K562 (cell line): ENCODE data around the gene TRAF5. TPM values are rescaled to one million over a fixed set of nuclear protein-coding genes. Genes with fewer than 3 reads are reported as not detected.

Source experiments
- EHMT2 ChIP-seq: fragments of 450-650 bp; IDR thresholded peaks from 2 replicates; pipeline ENCODE4 v1.6.1; 2018; ENCODE audit warnings: antibody characterized with exemption
- ESRRA ChIP-seq: fragments of 450-650 bp; IDR thresholded peaks from 2 replicates; pipeline ENCODE4 v1.6.1; 2014; ENCODE audit warnings: low read depth, mild to moderate bottlenecking, moderate library complexity, borderline replicate concordance
- KLF13 ChIP-seq: fragments of 450-650 bp; IDR thresholded peaks from 2 replicates; pipeline ENCODE4 v1.6.1; 2016; ENCODE audit warnings: missing genetic modification characterization, low read depth, mild to moderate bottlenecking, missing compliant biosample characterization, moderate library complexity, borderline replicate concordance
- MYC ChIP-seq, 2 experiments: fragments of 250-450 bp in 1 of 2; sonication (Bioruptor Pico) in 1 of 2; IDR thresholded peaks; 2 replicates each; pipeline versions ENCODE4 v1.5.1 to v1.6.1; 2012 to 2021; ENCODE audit warnings: low read depth in 2 of 2, borderline replicate concordance in 1 of 2, improper control_type of control experiment in 1 of 2, low read length in 1 of 2, mild to moderate bottlenecking in 1 of 2, moderate library complexity in 1 of 2
- SIN3A ChIP-seq, 2 experiments: fragments of 150-350 bp in 1 of 2; IDR thresholded peaks; 2 replicates each; pipeline ENCODE4 v1.6.1; 2011 to 2016; ENCODE audit warnings: borderline replicate concordance in 2 of 2, low read depth in 2 of 2, low read length in 2 of 2, mild to moderate bottlenecking in 2 of 2, moderate library complexity in 2 of 2; ENCODE audit not compliant: control insufficient read depth in 1 of 2
- SREBF2 ChIP-seq: sonication (generic); formaldehyde crosslinking; IDR thresholded peaks from 2 replicates; pipeline ENCODE4 v1.4.0; 2020; ENCODE audit warnings: mild to moderate bottlenecking, missing genetic modification reagents
- ZNF561 ChIP-seq: fragments of 450-650 bp; formaldehyde crosslinking; conservative IDR thresholded peaks from 2 replicates; pipeline ENCODE4 v1.4.0; 2020; ENCODE audit warnings: mild to moderate bottlenecking, moderate library complexity
- polyA plus RNA-seq, 8 experiments: library from polyadenylated mRNA; depleted of rRNA in 4 of 8; stranded (reverse) in 5 of 8; unstranded in 3 of 8; fragments of >200 nt; fragmentation: Nextera tagmentation in 2 of 8; fragmentation: Illumina TruSeq in 1 of 8; extraction: Ambion mirVana in 2 of 8; extraction: Trizol in 1 of 8; gene quantifications; 2 replicates each; pipeline versions ENCODE4 v1.2.1 to v1.2.3, GENCODE V29; 2011 to 2014; ENCODE audit warnings: inconsistent platforms in 1 of 8, missing spikeins in 1 of 8
- total RNA-seq, 7 experiments: library from RNA; depleted of rRNA in 6 of 7; stranded (reverse); fragments of >200 nt in 6 of 7; fragmentation: Illumina TruSeq in 2 of 7; extraction: Trizol in 2 of 7; gene quantifications; 2 replicates each; pipeline versions ENCODE4 v1.2.1 to v1.2.3, GENCODE V29; 2011 to 2021; ENCODE audit warnings: low replicate concordance in 1 of 7
- TF ChIP-seq, protein P1 (sequence below), 2 experiments: fragments of 450-650 bp; formaldehyde crosslinking in 1 of 2; IDR thresholded peaks; 2 replicates each; pipeline versions ENCODE4 v1.4.0 to v1.6.1; 2014 to 2020; ENCODE audit warnings: mild to moderate bottlenecking in 2 of 2, borderline replicate concordance in 1 of 2, low read depth in 1 of 2
- TF ChIP-seq, protein P2 (sequence below): fragments of 150-350 bp; conservative IDR thresholded peaks from 2 replicates; pipeline ENCODE4 v1.6.1; 2014; ENCODE audit warnings: low read length

TRAF5 gene
- total and polyA plus RNA-seq, 9 of the 15 experiments (the other 6 are each of a cell fraction or from before 2014, with no cell fraction given): 2.0 to 9.3 (median 5.3) TPM

DNA sequence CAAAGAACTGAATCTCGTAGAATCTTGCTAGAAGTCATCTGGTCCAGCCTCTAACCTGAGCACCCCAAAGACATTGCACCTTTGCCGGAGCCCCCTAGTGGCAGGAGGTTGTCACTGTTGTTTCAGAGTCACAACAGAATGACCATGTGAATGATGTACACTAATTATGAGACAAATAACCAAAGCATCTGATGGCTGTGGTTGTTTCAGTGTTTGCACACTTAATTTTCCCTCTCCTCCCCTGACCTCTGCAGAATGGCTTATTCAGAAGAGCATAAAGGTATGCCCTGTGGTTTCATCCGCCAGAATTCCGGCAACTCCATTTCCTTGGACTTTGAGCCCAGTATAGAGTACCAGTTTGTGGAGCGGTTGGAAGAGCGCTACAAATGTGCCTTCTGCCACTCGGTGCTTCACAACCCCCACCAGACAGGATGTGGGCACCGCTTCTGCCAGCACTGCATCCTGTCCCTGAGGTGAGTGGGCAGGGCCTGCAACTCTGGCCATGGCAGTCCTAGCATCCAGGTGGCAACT, 26.4 kb downstream of the TRAF5 start (continued):
- TF ChIP-seq EHMT2 (no peak), KLF13 (tag) (no peak), ZNF561 (no peak), MYC (IDR thresholded peaks at IDR 0.05; ENCODE audit: low read depth, low read length) (0 out of 2 replicates have a peak, but pooled peaks have one; percentile 24), MYC (CRISPR knock-in tag; IDR thresholded peaks at IDR 0.05; ENCODE audit: borderline replicate concordance, low read depth) (no peak), ESRRA (no peak), SIN3A (IDR thresholded peaks at IDR 0.05; ENCODE audit: borderline replicate concordance in 2 of 2, control insufficient read depth in 1 of 2, low read depth in 2 of 2, low read length in 2 of 2) (no peak), SREBF2 (CRISPR knock-in tag) (no peak)
- TF ChIP-seq, protein P1, sequence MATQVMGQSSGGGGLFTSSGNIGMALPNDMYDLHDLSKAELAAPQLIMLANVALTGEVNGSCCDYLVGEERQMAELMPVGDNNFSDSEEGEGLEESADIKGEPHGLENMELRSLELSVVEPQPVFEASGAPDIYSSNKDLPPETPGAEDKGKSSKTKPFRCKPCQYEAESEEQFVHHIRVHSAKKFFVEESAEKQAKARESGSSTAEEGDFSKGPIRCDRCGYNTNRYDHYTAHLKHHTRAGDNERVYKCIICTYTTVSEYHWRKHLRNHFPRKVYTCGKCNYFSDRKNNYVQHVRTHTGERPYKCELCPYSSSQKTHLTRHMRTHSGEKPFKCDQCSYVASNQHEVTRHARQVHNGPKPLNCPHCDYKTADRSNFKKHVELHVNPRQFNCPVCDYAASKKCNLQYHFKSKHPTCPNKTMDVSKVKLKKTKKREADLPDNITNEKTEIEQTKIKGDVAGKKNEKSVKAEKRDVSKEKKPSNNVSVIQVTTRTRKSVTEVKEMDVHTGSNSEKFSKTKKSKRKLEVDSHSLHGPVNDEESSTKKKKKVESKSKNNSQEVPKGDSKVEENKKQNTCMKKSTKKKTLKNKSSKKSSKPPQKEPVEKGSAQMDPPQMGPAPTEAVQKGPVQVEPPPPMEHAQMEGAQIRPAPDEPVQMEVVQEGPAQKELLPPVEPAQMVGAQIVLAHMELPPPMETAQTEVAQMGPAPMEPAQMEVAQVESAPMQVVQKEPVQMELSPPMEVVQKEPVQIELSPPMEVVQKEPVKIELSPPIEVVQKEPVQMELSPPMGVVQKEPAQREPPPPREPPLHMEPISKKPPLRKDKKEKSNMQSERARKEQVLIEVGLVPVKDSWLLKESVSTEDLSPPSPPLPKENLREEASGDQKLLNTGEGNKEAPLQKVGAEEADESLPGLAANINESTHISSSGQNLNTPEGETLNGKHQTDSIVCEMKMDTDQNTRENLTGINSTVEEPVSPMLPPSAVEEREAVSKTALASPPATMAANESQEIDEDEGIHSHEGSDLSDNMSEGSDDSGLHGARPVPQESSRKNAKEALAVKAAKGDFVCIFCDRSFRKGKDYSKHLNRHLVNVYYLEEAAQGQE (IDR thresholded peaks at IDR 0.05; ENCODE audit: borderline replicate concordance): peak; percentile 32; the same call in 1 of the 2 replicates
- TF ChIP-seq, protein P1 (CRISPR knock-in tag; IDR thresholded peaks at IDR 0.05; ENCODE audit: low read depth): no peak
- TF ChIP-seq, protein P2, sequence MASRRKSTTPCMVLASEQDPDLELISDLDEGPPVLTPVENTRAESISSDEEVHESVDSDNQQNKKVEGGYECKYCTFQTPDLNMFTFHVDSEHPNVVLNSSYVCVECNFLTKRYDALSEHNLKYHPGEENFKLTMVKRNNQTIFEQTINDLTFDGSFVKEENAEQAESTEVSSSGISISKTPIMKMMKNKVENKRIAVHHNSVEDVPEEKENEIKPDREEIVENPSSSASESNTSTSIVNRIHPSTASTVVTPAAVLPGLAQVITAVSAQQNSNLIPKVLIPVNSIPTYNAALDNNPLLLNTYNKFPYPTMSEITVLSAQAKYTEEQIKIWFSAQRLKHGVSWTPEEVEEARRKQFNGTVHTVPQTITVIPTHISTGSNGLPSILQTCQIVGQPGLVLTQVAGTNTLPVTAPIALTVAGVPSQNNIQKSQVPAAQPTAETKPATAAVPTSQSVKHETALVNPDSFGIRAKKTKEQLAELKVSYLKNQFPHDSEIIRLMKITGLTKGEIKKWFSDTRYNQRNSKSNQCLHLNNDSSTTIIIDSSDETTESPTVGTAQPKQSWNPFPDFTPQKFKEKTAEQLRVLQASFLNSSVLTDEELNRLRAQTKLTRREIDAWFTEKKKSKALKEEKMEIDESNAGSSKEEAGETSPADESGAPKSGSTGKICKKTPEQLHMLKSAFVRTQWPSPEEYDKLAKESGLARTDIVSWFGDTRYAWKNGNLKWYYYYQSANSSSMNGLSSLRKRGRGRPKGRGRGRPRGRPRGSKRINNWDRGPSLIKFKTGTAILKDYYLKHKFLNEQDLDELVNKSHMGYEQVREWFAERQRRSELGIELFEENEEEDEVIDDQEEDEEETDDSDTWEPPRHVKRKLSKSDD: no peak
- TF ChIP-seq, all 486 proteins: peak for 13
